ENCODE data around the gene TP53I13.

Gene TP53I13

GRCh38 chr17:29590411-29591145, 22.1 kb downstream of the TP53I13 start:
- DNase-seq (ENCODE audit: low spot score), result no peak
- in situ Hi-C loops (cut with MboI; ENCODE audit: low sequenced_read_pairs, unreplicated experiment), result no loop called here
- TF ChIP-seq CTCF (IDR thresholded peaks at IDR 0.05; ENCODE audit: borderline replicate concordance, control extremely low read depth, extremely low read depth, insufficient read depth, missing control alignments), result no peak

GRCh38 chr17:29591146-29591736, 22.7 kb downstream of the TP53I13 start:
- DNase-seq (ENCODE audit: low spot score), result no peak
- in situ Hi-C loops (cut with MboI; ENCODE audit: low sequenced_read_pairs, unreplicated experiment), result no loop called here
- TF ChIP-seq CTCF (IDR thresholded peaks at IDR 0.05; ENCODE audit: borderline replicate concordance, control extremely low read depth, extremely low read depth, insufficient read depth, missing control alignments), result no peak

GRCh38 chr17:29591737-29592608, 23.5 kb downstream of the TP53I13 start:
- DNase-seq (ENCODE audit: low spot score), result peak; percentile 88
- in situ Hi-C loops (cut with MboI; ENCODE audit: low sequenced_read_pairs, unreplicated experiment), result no loop called here

GRCh38 chr17:29592850-29593551, 24.5 kb downstream of the TP53I13 start, which contains the start of gene ANKRD13B:
TSS of gene ANKRD13B (plus strand) at chr17:29593132. CDS start at chr17:29593622, 490 bp downstream.
- peak; percentile 12 for TF ChIP-seq CTCF (IDR thresholded peaks at IDR 0.05; ENCODE audit: borderline replicate concordance, control extremely low read depth, extremely low read depth, insufficient read depth, missing control alignments)
- DNase-seq (ENCODE audit: low spot score), result peak; percentile 71
- in situ Hi-C loops (cut with MboI; ENCODE audit: low sequenced_read_pairs, unreplicated experiment), result no loop called here

More at GRCh38 chr17:29591737-29592608, 23.5 kb downstream of the TP53I13 start:
- peak; percentile 98 for TF ChIP-seq CTCF (IDR thresholded peaks at IDR 0.05; ENCODE audit: borderline replicate concordance, control extremely low read depth, extremely low read depth, insufficient read depth, missing control alignments)

GRCh38 chr17:29593591-29594518, 25.4 kb downstream of the TP53I13 start:
- DNase-seq (ENCODE audit: low spot score), result no peak
- TF ChIP-seq CTCF (IDR thresholded peaks at IDR 0.05; ENCODE audit: borderline replicate concordance, control extremely low read depth, extremely low read depth, insufficient read depth, missing control alignments), result peak; percentile 21
- in situ Hi-C loops (cut with MboI; ENCODE audit: low sequenced_read_pairs, unreplicated experiment), result no loop called here
